ENCODE results near the gene TNS3.
"Not testable (repeated sequence)": the region's sequence is repeated elsewhere in the genome, so short reads cannot be mapped to it uniquely, and the experiment has no call there.

TNS3 gene

DNA sequence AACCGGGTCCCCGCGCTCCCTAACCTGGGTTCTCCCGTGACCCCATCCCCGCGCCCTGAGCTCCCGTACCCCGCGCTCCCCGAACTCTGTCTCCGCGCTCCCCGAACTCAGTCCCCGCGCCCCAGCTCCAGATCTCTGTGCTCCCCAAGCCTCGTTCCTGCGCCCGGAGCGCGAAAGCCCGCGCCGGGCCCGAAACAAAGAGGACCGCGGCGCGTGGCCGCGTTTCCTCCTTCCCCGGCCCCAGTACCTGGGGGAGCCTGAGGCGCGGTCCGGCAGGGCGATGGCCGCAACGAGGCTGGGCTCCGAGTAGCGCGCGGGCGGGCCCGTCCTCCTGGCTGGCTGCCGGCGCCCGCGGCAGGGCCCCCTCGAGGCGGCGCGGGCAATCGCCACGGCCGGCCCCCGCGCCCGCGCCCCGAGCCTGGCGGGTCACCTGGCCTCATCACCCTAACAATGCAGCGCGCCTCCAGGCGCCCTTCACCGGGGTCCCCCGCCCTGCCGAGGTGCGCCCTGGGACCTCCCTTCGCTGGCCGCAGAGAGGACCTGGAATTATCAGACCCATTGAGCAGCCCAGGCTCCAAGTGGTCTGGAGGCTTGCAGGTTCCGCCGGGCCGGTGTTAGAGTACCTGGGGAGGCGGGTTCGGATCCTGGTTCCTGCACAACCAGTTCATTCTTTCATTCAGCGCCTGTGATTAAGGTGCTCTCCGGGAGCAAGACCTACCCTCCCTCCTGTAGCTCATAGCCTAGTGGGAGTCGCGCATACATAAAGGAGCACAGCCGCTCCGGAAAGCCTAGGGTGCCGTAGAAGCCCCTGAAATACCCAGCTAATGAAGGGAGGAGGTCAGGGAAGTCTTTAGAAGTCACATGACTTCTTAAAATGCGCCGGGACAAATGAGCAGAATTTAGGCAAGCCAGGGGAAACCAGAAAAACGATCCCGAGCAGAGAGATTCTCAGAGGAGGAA is at the start of gene TNS3:
TNS3 (minus strand) TSS at position 308 of the 960 bp plus-strand sequence. CDS start 142,475 bp downstream, outside the sequence.
- DNase-seq = no peak

DNA sequence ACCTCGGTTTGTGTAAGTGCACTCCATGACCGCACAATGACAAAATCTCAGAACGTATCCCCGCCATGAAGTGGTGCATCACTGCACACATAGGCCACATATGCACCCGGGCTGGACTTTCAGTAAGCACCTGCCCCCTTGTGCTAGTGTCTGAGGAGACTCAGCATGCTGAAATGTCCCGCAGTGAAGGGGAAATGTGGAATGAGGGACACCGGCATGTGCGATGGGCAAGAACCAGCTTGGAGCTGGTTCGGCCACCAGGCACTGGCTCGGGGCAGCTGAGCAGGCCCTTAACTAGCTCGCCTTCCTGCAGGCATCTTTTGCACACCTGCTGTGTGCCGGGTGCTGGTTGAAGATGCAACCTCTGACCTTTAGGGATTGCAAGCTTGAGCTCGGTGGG is 49.8 kb upstream of the TNS3 start:
- DNase-seq = no peak

DNA sequence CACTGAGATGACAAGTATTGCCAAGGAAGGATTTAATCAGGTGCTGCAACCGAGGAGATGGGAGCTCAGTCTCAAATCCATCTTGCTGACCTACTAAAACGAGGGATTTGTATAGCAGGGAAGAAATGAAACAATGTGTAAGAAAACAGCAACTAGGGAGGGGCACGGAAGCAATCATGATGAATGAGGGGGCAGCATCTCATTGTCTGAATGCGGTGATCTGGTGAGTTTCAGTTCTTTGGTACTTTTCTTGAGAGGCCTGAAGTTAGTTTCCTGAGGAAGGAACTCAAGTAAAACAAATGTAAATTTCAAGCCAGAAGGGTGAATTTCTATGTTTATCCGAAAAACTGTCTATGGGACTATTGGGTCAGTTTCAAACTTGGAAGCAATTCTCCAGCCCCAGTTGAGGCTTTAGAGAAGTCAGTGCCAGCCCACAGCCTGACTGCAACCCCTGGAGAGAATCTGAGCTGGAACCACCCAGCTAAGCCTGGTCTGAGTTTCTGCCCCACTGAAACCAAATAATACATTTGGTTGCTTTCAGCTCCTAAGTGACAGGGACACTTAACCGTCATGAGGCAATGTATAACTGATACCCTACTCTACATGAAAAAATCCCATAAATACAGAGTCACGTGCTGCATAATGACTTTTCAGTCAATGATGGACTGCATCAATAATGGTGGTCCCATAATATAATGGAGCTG is 45.8 kb upstream of the TNS3 start:
- DNase-seq = no peak

DNA sequence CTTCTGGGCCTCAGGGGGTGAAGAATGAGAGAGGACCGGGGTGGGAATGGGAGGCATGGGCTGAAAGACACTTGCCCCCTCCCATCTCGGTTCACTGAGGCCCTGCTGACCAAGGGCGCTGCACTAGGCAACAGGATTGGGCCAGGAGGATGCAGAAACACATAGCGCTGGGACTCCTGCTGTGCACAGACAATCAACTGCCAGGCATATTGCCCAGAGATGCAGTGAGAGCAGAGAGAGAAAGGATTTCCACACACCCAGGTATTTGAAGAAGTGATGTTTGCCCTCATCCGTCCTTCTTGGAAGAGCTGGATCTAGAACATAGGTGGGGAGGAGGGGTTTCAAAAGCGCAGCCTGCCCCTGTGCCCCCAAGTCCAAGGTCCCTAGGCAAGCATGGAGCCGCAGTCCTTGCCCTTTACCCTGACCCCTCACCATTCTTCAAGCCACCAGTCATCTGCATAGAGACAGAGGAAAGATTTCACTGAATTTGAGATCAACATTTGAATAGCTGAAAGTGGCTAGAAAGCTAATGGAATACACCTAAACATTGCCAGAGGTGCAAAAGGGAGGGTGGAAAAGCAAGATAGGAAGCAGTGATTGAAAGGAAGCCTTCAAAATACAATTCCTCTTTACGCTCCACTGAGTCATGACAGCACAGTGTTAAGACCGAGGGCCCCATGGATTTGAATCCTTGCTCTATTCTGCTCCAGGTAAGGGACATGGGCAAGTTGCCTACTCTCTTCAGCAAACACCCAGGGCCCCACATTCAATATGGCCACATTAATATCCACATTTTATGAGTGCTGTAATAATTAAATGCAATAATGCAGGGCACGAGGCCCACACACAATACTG is 44.2 kb upstream of the TNS3 start:
- DNase-seq = no peak

DNA sequence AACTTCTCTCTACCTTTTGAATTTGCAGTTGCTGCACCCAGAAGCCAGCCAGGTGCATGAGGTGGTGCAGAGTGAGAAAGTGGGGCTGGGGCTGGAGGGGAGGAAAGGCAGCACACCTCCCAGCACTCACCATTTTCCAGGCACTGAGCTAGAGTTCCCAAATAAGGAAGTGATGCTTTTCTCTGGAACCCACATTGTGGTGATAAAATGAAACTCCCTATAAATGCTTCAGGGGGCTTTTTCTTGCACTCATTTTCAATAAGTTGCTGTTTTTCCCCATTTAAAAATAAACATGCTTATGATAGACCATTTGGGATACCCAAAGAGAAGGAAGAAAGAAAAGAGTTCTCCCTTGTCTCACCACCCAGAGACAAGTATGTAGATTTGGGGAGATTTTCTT is 42.8 kb upstream of the TNS3 start:
- no peak for DNase-seq

DNA sequence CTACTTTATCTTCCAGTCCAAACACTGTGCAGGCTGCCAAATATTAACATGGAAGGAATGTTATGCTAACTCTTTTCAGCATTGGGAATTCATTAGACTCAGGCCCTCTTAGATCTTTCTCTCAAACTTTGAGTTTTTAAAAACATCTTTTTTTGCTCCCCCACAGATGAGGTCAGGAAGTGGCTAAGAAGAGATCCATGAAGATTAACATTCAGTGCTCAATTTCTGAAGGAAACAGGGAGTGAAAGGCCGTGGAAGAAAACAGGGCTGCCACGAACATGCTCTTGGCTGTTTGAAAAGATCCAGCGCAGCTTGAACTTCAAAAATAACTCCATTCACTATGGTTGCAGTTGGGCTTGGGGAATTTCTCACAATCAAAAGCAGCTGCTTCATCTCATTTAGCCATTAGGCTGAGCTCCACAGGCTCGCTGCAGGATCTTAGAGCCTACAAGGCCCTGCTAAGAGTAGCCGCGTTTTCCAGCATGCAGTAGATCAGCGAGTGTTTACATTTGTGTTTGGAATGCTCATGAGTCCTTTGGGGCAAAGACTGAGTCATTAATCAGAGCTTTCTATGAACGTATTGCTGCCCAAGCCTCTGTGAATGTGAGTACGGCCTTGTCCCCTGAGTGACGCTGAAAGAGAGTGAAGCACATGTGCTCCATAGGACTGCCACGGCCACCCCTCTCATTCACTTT is 41.2 kb upstream of the TNS3 start:
- DNase-seq = no peak

DNA sequence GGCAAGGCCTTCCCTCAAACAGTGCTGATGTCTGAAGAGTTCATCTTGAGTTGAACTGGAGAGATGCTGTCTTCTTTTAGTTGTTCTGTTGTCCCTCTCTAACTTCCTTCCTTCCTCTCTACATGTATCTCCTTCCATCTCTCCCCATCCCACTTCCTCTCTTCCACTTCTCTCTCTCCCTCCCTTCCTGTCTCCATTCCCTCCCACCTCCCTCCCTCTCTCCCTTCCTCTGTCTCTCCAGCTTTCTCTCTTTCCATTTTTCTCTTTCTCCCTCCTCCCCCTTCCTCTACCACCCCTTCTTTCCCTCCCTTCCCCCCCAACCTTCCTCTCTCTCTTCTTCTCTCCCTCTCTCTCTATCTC is 40.7 kb upstream of the TNS3 start:
- DNase-seq = no peak

DNA sequence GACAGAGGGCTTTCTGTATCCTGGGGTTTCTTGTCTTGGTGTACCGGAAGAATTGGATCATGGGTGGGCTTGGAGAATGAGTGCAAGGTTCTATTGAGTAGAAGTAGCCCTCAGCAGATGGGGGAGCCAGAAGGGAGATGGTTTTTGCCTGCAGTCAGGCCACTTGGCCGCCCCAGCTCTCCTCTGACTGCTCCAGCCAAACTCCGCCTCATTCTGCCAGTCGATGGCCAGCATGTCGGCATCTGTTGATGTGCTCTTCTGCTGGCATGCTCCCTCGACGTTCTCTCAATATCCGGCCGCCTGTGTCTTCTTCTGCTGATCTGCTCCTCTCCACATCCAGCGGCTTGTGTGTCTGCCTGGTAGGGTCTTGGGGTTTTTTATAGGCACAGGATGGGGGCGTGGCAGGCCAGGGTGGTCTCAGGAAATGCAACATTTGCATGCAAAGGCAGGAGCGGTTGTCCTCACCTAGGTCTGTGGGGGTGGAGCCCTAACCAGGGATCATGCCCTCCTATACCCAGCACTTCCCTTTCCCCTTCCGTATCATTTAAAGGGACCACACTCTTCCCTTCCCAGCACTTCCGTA is 40.2 kb upstream of the TNS3 start:
- no peak for DNase-seq

DNA sequence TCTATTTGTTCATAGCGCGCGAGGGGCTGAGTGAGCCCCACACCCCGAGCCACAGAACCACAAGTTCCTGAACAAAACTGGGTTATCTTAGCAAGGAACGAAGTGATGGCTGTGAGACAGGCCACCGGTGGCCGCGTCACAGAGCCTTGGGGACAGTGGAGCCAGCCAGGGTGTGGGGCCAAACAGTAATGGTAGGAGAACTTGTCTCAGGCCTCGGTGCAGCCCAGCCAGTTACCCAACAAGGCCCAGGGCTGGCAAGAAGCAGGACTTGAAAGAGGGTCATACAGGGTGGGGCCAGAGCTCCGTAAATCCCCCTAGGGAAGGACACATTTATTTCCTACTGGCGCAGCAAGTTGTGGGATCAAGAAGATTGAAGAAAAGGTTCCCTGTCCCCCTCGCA is 39.4 kb upstream of the TNS3 start:
- DNase-seq = no peak

DNA sequence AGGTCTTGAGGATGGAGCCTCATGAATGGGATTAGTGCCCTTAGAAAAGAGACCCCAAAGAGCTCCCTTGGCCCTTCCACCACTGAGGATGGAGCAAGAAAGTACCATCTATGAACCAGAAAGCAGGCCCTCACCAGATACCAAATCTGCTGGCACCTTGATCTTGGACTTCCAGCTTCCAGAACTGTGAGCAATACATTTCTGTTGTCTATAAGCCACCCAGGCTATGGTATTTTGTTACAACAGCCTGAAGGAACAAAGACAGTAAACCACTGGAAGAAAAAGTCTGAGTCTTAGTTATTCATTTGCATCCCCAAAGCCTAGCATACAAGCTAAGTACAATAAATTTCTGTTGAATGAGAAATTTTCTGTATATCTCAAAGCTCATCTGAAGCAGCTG is 37.9 kb upstream of the TNS3 start:
- DNase-seq = no peak

DNA sequence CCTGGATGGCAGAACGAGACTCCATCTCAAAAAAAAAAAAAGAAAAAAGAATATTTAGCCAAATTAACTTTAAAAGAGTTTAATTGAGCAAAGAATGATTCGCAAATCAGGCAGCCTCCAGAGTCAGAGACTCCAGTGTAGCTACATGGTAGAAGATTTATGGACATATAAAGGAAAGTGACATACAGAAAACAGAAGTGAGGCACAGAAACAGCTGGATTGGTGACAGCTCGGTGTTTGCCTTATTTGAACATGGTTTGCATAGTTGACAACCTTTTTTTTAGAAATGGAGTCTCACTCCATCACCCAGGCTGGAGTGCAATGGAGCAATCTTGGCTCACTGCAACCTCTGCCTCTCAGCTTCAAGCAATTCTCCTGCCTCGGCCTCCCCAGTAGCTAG is 35.2 kb upstream of the TNS3 start:
- no peak for DNase-seq

DNA sequence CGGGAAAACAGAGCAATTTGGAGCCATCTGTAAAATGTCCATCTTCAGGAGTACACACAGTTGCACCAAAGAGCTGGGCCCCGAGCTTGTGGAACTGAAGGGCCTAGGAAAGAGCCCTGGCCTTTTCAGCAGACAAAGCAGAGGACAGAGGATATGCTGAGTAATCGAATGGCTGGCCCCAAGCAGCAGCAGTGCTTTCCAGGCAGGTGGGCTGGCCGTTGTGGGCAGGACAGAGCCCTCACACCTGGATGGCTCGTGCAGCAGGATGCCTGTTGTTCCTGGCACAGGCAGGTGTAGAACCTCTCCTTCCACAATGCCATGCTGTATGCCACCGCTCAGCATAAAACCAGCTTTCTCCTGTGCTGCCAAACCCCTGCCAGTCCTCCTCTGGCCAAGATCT is 32.5 kb upstream of the TNS3 start:
- no peak for DNase-seq

DNA sequence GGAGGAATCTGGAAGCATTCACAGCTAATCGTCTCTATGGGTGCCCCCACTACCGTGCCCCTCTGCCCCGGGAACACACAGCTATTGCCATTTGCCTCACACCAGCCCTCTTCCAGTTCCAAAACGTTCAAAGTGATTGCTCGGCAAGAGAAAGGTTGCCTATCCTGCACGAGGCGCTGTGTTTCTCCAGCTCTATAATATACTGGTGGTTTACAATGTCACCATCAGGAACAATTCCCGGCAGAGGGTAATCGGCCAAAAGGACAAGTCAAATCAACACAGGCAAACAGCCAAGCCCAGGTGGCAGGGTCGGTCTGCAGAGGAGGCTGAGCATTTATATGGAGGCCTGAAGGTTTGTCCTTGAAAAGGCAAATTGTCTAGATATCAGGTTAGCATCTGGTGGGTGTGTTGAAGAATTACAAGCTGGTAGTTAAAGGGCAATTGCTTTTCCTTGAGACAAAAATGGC is 29.2 kb upstream of the TNS3 start:
- DNase-seq = no peak

DNA sequence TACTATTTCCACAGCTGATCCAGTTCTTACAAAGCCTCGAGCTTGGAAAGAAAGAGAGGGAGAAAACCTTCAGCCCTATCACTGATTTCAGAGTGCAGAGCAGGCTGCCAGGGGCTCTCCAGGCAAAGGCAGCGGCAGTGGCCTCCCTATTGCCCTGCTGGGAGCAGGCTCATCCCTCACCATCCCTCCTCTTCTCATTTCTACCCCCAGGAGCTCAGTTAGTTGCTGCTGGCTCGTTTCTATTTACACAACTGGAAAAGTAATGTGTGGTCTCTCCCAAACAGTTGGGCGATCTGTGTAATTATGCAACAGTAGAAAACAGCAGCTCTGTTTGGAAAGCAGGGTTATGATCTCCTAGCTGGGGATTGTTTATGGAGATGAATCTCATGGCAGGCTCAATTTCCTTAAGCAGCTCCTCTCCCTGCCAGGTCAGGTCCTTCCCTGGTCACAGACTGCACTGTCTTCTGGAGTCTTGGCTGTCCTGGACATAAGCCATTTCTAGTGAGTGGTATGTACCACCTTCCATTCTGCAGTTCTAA is 28.7 kb upstream of the TNS3 start:
- no peak for DNase-seq

DNA sequence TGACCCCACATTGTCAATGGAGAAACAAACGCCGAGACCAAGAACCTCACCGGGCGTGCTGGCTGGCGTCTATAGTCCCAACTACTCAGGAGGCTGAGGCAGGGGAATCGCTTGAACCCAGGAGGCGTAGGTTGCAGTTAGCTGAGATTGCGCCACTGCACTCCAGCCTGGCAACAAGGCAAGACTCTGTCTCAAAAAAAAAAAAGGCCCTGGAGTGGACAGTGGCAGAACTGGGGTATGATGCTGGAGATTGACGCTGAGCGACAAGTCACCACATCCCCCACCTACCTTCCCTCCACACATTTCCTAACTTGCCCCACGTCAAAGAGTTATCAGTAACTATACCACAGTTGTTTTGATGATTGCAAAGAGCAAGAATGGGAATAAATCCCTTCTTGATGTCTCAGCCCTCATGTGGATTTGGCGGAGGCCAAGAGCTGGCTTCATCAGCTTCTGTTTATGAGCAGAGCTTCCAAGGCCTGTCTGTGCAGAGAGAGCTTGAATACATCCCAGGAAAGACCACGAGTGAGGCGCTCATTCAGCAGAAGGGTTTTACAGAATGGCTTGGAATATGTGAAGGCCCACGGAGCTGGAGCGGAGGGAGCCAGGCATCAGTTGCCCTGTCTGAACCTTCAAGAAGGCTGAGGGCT is 28.0 kb upstream of the TNS3 start:
- no peak for DNase-seq

DNA sequence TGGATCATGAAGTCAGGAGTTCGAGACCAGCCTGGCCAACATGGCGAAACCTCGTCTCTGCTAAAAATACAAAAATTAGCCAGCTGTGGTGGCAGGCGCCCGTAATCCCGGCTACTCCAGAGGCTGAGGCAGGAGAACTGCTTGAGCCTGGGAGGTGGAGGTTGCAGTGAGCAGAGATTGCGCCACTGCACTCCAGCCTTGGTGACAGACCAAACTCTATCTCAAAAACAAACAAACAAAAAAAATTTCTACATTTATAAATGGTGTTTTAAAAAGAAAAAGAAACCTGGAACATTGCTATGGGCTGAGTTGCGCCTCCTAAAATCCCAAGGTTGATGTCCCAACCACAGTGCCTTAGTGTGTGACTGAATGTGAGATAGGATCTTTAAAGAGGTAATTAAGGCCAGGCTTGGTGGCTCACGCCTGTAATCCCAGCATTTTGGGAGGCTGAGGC is 24.7 kb upstream of the TNS3 start:
- not testable (repeated sequence) for DNase-seq

DNA sequence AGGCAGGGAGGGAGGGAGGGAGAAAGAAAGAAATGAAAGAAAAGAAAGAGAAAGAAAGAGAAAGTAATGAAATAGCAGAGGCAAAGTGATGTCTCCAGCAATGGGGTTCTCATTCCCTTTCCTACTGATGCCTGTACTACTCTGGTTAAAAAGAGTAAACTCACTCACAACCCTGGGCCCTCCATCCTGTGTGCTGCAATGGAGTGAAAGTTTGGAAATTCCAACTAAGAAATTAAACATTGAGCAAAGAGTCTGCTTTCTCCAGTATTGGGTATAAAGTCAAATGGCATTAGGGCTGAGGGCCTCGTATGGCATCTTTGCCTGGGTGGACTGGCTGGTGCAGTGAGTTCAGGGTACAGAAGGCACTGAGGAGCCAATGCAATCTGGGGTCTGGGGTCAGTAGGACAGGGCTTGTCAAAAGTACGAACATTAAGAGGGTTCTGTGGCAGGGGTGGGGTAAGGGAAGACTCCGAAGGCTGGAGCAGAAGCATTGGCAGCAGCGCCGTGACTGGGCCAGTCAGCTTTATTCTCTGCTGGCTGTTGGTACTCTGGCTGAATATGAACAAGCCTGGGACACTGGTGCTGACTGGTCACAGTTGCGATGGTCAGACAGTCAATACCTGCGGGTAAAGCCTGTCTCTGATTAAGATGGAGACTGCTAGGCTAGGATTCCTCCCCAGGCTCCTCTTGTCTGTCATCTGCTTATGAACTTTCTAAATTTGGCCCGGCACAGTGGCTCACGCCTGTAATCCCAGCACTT is 24.1 kb upstream of the TNS3 start:
- no peak for DNase-seq

DNA sequence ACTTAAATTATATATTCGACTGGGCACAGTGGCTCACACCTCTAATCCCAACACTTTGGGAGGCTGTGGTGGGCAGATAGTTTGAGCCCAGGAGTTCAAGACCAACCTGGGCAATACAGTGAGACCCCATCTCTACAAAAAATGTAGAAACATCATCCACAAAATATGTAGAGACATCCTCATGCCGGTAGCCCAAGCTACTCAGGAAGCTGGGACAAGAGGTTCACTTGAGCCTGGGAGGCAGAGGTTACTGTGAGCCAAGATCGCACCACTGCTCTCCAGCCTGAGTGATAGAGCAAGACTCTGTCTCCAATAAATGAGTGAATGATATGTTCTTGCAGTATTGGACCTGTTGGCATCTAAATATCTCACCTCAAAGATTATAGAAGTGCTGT is 22.6 kb upstream of the TNS3 start:
- no peak for DNase-seq

DNA sequence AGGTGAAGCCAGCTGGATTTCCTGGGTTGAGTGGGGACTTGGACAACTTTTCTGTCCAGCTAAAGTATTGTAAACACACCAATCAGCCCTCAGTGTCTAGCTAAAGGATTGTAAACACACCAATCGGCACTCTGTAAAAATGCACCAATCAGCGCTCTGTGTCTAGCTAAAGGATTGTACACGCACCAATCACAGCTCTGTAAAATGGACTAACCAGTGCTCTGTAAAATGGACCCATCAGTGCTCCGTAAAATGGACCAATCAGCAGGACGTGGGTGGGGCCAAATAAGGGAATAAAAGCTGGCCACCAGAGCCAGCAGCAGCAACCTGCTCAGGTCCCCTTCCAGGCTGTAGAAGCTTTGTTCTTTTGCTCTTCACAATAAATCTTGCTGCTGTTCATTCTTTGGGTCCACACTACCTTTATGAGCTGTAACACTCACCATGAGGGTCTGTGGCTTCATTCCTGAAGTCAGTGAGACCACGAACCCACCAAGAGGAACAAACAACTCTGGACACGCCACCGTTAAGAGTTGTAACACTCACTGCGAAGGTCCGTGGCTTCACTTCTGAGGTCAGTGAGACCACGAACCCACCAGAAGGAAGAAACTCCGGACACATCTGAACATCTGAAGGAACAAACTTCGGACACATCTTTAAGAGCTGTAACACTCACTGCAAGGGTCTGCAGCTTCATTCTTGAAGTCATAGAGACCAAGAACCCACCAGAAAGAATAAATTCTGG is 21.8 kb upstream of the TNS3 start:
- DNase-seq = not testable (repeated sequence)

Measured in OCI-M1 (cell line).